Endometrial microvascular endothelial cells (primary cell): ENCODE data around the gene RUVBL2. TPM values are rescaled to one million over a fixed set of nuclear protein-coding genes. Genes with fewer than 3 reads are reported as not detected.

Experiments used
- in situ Hi-C: cut with HindIII; loops from 2 replicates; pipeline ENCODE4 v1.10.0; 2017; ENCODE audit warnings: low sequenced_read_pairs, low pct_unique_long_range_greater_than_20kb; ENCODE audit errors: inconsistent ontology term
- total RNA-seq: library from RNA; depleted of rRNA; stranded (reverse); fragments of >200 nt; gene quantifications from one replicate; pipeline ENCODE4 v1.2.3, GENCODE V29; 2015; ENCODE audit errors: inconsistent ontology term

Gene RUVBL2
- total RNA-seq, result 267 TPM

DNA sequence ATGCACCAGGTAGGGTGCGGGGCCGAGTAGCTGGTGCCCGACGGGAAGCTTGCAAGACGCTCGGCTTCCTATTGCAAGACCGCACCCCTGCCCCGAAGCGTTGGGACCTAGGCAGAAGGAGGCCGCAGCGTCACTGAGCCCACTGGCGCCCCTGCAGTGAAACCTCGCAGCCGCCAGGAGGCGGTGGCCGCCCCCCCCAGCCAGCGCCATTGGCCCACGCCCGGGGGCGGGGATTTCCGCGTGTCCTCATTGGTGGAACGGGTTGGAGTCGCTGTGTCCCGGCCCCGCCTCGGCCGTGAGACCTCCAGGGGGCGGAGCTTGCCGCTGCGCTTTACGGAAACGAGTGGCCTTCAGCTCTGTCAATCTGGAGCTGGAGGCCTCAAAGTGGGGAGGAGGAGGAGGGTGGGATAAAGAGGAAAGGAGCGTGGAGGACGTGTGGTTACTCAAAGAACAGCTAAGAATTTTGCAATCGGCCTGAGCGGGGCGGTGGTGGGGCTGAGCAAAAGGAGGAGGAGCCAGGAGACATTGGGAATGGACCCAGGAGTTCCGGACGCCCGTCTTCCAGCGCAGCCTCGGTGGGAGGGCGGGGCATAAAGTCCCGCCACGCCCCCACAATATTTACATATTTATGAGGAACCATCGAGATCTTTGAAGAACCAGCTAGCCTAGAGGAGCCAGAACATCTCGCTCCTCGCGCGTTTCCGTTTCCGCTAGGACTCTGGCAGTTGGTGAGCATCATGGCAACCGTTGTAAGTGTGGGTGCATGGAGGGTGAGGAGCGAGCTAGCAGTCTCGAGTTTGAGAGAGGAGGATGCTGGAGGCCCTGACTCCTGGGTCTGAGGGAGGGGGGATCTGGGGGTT is at the start of gene RUVBL2, which contains the start of gene GYS1:
RUVBL2 (plus strand) TSS at position 713 of the 860 bp plus-strand sequence; CDS start at position 738, 25 bp downstream.
GYS1 (minus strand) TSS at position 135 of the 860 bp plus-strand sequence. CDS start 197 bp downstream, outside the sequence.
- in situ Hi-C loops, result loop anchor here (10.0 kb wide), 1 partner anchor 199 kb away; no protein-coding TSS in a partner anchor

DNA sequence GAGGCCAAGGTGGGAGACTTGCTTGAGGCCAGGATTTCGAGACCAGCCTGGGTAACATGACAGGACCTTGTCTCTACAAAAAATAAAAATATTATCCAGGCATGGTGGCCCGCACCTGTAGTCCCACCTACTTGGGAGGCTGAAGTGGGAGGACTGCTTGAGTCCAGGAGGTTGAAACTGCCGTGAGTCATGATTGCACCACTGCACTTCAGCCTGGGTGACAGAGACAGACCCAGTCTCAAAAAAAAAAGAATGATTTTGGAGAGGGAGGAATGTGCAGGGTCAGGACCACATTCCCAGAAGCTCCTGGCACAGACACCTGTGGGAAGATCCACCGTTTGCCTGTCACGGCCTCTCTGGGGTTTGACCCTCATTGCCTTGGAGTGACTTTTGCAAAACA is 48.3 kb upstream of the RUVBL2 start:
- in situ Hi-C loops, result no loop called here

DNA sequence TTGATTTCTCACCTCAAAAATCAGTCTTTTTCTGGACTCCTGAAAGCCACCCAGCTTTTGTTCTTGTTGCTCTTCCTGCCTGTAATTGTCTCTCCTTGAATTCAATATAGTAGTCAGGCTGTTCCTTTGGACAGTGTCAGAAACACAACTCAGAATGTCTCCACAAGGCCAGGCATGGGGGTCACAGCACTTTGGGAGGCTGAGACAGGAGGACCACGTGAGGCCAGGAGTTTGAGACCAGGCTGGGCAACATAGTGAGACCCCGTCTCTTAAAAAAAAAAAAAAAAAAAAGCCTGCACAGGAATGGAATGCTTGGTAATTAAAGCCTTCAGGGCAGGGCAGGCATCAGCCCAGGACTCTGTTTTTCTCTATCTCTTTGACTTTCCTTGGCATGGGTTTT is 47.9 kb upstream of the RUVBL2 start:
- in situ Hi-C loops, result no loop called here

DNA sequence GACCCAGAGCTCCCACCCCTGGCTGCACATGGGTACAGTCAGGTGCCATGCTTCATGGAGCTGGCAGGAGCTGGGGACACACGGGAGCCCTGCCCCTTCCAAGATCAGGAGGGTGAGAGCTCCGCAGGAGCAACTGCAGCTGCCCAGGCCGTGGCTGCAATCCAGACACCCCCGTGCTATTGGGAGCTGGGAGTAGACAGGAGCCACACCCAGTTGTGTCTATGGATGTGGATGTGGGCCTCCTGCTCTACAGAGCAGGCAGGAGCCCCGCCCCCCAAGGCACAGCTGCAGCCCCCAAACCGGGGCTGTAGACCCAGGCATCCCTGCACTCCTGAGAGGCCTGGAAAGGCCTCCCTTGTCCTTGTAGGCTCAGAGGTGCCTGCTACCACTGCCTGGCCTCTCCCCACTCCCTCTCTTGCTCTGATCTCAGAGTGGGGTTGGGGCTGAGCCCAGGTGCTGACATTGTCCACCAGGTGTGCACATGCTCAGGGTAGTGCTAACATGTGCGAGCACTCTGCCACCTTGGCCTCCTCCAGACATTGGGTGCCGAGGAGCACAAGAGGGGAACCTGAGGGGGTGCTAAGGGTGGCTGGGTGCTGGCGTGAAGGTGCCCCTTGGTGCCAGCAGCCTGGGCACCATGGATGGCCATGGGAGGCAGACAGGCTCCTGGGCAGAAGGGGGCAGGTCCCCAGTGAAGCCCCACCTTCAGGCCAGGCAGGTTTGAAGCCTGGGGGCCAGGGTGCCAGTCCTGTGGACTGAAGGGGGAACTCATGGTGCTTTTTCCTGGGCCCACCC is 47.0 kb upstream of the RUVBL2 start:
- in situ Hi-C loops, result no loop called here

DNA sequence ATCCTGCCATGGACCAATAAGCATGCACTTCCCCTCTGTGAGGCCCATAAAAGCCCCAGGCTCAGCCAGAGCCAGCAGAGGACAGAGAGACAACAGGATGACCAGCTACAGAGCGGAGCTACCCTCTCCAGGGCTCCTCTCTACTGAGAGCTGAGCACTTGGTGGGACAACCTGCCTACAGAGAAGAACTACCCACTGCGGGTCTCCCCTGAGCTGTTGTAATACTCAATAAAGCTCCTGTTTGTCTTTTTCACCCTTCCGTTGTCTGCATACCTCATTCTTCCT is 46.5 kb upstream of the RUVBL2 start:
- in situ Hi-C loops, result no loop called here

DNA sequence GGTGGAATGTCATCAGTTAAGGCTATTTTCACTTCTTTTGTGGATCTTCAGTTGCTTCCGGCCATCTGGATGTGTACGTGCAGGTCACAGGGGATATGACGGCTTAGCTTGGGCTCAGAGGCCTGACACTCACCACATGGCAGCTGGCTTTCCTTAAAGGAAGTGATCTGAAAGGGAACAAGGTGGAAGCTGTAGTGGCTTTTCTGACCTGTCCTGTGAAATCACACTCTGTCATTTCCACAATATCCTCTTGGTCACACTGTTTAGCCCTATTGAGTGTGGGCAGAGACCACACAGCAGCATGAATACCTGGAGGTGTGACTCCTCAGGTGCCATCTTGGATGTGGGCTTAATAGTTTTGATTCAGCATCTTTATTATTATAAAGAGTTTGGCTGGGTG is 43.5 kb upstream of the RUVBL2 start:
- in situ Hi-C loops, result no loop called here

DNA sequence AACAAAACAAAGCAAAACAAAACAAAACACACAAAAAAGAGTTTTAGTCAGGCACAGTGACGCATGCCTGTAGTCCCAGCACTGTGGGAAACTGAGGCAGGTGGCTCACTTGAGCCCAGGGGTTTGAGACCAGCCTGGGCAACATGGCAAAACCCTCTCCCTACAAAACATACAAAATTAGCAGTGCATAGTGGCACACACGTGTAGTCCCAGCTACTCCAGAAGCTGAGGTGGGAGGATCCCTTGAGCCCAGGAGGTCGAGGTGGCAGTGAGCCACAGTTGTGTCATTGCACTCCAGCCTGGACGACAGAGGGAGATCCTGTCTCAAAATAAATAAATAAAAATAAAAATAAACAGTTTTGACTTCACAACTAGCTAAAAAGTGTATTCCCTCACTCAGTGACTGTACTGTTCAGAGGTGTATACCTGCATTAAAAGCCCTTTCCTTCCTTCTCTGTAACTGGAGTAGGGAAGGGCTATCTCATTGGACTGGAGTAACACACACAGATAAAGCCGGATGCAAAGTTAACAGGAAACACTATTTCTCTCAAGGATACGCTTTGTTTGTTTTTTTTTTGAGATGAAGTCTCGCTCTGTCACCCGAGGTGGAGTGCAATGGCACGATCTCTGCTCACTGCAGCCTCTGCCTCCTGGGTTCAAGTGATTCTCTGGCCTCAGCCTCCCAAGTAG is 42.7 kb upstream of the RUVBL2 start:
- in situ Hi-C loops, result no loop called here

DNA sequence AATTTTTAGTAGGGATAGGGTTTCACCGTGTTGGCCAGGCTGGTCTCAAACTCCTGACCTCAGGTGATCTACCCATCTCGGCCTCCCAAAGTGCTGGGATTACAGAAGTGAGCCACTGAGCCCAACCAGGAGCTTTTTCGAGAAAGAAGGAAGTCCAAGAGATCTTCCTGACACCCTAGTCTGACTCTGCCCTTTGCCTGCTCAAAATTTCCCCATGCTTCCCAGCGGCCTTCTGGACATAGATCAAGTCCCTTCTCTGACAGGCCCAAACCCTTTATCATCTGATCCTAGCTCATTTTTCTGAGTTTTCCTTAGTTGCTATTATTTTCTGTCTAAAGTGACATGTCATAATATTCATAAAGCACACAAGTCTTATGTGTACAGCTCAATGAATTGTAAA is 40.5 kb upstream of the RUVBL2 start:
- in situ Hi-C loops, result no loop called here

DNA sequence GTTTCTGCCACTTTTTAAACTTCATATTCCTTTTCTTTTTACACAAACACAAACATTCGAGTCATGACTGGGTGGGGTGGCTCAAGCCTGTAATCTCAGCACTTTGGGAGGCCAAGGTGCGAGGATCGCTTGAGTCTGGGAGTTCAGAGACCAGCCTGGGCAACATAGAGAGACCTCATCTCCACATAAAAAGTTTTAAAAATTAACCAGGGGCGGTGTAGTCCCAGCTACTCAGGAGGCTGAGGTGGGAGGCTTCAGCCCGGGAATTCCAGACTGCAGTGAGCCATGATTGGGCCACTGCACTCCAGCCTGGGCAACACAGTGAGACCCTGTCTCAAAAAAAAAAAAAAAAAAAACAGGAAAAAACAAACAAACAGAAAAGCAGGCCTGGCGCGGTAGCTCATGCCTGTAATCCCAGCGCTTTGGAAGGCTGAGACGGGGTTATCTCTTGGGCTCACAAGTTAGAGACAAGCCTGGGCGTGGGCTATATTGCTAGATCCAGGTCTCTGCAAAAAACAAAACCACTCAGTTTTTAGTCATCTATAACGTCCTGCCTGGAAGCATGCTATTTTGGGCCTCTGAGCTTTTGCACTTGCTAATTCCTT is 39.6 kb upstream of the RUVBL2 start:
- in situ Hi-C loops, result no loop called here

DNA sequence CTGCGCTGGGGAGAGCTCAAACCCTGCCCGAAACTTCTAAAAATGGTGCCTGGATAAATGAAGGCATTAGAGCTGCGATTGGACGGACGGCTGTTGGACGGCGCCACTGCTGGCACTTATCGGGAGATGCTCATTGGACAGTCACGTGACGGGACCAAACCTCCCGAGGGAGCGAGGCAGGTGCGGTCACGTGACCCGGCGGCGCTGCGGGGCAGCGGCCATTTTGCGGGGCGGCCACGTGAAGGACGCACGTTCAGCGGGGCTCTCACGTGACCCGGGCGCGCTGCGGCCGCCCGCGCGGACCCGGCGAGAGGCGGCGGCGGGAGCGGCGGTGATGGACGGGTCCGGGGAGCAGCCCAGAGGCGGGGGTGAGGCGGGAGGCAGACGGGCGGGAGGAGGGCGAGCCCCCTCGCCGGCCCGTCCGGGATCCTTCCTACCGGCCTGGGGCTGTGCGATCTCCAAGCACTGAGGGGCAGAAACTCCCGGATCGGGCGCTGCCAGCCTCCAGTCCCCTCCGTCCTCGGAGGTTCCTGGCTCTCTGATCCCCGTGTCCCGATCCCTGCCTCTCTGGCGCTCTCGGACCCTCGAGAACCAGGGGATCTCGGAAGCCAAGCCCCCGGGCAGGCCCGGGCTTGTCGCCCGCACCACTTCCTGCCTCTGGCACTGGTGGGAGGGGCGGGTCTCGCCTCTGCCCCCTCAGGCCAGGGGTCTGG is 38.9 kb upstream of the RUVBL2 start, which contains the start of gene BAX:
BAX (plus strand) TSS at position 281 of the 713 bp plus-strand sequence; CDS start at position 335, 54 bp downstream.
- in situ Hi-C loops, result no loop called here

DNA sequence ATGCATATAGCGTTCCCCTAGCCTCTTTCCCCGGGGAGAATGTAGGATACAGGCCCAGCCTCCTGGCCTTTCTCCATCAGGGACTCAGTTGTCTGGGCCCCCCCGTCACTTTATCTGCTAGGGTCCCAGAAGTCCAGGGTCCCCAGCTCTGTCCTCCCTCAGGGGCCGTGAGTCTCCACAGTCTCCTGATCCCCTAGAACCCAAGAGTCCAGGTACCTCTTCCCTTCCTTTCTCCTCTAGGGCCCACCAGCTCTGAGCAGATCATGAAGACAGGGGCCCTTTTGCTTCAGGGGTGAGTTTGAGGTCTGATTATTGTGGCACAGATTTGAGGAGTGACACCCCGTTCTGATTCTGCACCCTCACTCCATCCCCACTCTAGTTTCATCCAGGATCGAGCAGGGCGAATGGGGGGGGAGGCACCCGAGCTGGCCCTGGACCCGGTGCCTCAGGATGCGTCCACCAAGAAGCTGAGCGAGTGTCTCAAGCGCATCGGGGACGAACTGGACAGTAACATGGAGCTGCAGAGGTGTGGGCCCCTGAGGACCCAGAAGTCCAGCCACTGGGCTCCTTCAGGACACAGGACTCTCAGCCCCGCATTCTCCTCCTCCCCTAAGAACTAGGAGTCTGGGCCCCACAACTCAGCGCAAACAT is 38.3 kb upstream of the RUVBL2 start:
- in situ Hi-C loops, result no loop called here

DNA sequence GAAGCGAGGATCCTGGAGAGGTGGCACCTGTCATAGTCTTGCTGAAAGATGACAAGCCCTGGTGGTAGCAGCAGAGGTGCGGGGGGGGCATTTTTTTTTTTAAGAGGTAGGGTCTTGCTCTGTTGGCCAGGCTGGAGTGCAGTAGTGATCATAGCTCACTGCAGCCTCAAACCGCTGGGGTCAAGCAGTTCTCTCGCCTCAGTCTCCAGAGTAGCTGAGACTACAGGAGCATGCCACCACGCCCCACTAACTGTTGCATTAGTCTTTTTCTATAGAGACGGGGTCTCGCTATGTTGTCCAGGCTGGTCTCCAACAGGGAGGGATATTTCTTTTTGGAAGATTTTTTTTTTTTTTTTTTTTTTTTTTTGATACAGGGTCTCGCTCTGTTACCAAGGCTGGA is 35.7 kb upstream of the RUVBL2 start:
- in situ Hi-C loops, result no loop called here

DNA sequence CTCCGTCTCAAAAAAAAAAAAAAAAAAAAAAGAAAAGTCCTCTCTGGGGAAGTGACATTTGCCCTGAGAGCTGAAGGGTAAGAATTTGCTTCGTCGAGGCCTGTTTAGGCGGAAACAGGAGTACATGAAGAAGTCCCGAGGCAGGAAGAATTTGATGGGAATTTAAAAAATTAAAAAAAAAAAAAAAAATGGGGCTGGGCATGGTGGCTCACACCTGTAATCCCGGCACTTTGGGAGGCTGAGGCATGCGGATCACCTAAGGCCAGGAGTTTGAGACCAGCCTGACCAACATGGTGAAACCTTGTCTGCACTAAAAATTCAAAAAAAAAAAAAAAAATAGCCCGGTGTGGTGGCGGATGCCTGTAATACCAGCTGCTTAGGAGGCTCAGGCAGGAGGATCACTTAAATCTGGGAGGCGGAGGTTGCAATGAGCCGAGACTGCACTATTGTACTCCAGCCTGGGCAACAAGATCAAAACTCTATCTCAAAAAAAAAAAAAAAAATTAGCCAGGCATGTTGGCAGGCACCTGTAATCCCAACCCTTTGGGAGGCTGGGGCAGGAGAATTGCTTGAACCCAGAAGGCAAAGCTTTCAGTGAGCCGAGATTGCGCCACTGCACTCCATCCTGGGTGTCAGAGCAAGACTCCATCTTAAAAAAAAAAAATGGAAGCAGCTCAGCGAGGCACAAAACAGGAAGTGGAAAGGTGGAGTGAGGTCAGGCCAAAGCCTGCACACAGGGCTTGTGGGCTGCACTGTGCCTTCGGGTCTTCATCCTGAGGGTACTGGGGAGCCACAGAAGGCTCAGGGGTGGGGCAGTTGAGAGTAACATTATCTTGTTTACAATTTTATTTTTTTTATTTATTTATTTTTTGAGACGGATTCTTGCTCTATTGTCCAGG is 34.1 kb upstream of the RUVBL2 start:
- in situ Hi-C loops, result no loop called here

DNA sequence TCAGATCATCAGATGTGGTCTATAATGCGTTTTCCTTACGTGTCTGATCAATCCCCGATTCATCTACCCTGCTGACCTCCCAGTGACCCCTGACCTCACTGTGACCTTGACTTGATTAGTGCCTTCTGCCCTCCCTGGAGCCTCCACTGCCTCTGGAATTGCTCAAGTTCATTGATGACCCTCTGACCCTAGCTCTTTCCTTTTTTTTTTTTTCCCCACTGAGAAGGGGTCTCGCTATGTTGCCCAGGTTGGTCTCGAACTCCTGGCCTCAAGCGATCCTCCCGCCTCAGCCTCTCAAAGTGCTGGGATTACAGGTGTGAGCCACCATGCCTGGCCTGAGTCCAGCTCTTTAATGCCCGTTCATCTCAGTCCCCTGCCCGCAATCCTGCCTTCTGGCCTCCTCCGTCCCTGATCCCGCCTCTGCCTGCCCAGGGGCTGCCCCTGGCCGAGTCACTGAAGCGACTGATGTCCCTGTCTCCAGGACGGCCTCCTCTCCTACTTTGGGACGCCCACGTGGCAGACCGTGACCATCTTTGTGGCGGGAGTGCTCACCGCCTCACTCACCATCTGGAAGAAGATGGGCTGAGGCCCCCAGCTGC is 32.5 kb upstream of the RUVBL2 start:
- in situ Hi-C loops, result no loop called here

DNA sequence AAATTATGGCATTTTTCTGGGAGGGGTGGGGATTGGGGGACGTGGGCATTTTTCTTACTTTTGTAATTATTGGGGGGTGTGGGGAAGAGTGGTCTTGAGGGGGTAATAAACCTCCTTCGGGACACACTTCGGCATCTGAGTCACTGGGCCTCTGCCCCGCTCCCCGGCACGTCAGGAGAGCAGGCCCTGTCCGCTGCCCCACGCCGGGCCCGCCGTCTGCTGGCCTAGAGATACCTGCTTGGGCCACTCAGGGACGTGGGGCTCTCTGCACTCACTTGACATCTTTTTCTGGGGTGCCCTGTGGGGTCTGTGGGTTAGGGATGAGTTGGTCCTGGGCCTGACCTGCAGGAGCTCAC is 32.0 kb upstream of the RUVBL2 start:
- in situ Hi-C loops, result no loop called here

DNA sequence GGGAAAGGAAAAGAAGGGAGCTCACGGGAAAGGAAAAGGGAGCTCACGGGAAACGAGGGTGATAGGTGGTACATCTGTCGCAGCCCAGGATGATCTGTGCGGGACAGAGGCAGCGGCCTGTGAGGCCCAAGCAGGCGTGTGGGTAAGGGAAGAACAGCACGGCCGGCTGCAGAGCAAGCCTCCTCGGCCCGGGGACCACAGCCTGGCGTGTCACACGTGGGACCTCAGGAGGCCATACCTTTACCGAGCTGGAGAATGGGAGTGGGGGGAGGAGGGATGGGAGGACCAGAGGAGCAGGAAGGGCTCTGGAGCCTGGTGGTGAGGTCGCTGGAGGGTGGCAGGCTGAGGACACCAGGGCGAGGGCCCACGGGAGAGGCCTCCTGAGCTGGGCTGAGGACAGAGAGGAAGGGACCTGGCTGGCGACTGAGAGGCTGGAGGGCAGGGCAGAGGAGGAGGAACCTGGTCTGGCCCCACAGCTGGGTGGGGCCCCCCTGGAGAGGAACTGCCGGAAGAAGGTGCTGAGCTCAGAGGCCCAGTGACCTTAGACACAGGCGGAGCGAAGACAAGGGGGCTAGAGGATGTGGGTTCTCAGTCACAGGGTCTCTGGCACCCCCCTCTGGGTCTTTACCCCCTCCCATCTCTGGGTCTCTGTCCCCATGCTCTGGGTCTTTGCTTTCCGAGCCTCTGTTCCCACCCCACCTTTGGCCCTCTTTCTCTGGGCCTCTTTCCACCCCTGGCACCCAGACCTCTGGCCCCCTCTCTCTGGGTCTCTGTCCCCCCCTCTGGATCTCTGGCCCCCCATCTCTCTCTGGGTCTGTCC is 31.4 kb upstream of the RUVBL2 start:
- in situ Hi-C loops, result no loop called here
